CD4-positive, alpha-beta memory T cell (primary cell): ENCODE results near the gene SMIM8. TPM values are rescaled to one million over a fixed set of nuclear protein-coding genes. Genes with fewer than 3 reads are reported as not detected.

ENCODE experiments used
- CTCF ChIA-PET: fragments of 350-600 bp; sonication (Branson Sonifier 250); formaldehyde crosslinking; loops from one replicate; lab custom pipeline; 2021; ENCODE audit warnings: inconsistent platforms; ENCODE audit not compliant: partially characterized antibody; lab: Charles Lee
- POLR2A ChIA-PET: fragments of 350-600 bp; sonication (Branson Sonifier 250); formaldehyde crosslinking; loops from one replicate; lab custom pipeline; 2021; ENCODE audit not compliant: partially characterized antibody; lab: Charles Lee
- DNase-seq, 5 donors: peaks; one replicate each; pipeline versions ENCODE4 v3.0.0 to v3.0.0-alpha.2; 2020 to 2022; ENCODE audit warnings: mixed read lengths in 1 of 5
- H3K27ac ChIP-seq: one replicate; pipeline ENCODE4 v1.7.0; 2013; ENCODE audit warnings: low read depth, low read length
- H3K27me3 ChIP-seq: 2 replicates; pipeline ENCODE4 v1.7.0; 2013; ENCODE audit warnings: mild to moderate bottlenecking, low read length, moderate library complexity; ENCODE audit not compliant: insufficient read depth
- H3K36me3 ChIP-seq: 2 replicates; pipeline ENCODE4 v1.7.0; 2013; ENCODE audit warnings: mild to moderate bottlenecking, low read length, moderate library complexity; ENCODE audit not compliant: insufficient read depth
- H3K4me1 ChIP-seq: 2 replicates; pipeline ENCODE4 v1.7.0; 2013; ENCODE audit warnings: mild to moderate bottlenecking, low read length, moderate library complexity; ENCODE audit not compliant: insufficient read depth
- H3K4me3 ChIP-seq, 2 donors: one replicate each; pipeline ENCODE4 v1.7.0; 2013; ENCODE audit warnings: low read length in 2 of 2, mild to moderate bottlenecking in 1 of 2
- H3K9me3 ChIP-seq, 2 donors: one replicate each; pipeline ENCODE4 v1.7.0; 2013; ENCODE audit warnings: low read length in 2 of 2, control low read depth in 1 of 2; ENCODE audit not compliant: control insufficient read depth in 1 of 2
- H3K27ac Mint-ChIP-seq, 7 donors: one replicate each; pipeline ENCODE4 v1.8.0; 2020 to 2021; ENCODE audit warnings: mixed read lengths in 7 of 7, mild to moderate bottlenecking in 6 of 7, inconsistent platforms in 3 of 7, moderate library complexity in 3 of 7
- H3K27me3 Mint-ChIP-seq, 2 donors: one replicate each; pipeline ENCODE4 v1.8.0; 2020 to 2021; ENCODE audit warnings: mixed read lengths in 2 of 2
- H3K36me3 Mint-ChIP-seq, 2 donors: one replicate each; pipeline ENCODE4 v1.8.0; 2020 to 2021; ENCODE audit warnings: mixed read lengths in 2 of 2, inconsistent platforms in 1 of 2, mild to moderate bottlenecking in 1 of 2
- H3K4me1 Mint-ChIP-seq, 4 donors: one replicate each; pipeline ENCODE4 v1.8.0; 2020 to 2021; ENCODE audit warnings: mixed read lengths in 4 of 4, mild to moderate bottlenecking in 1 of 4
- H3K4me3 Mint-ChIP-seq, 8 donors: one replicate each; pipeline ENCODE4 v1.8.0; 2020 to 2021; ENCODE audit warnings: mixed read lengths in 8 of 8, mild to moderate bottlenecking in 7 of 8, moderate library complexity in 6 of 8, inconsistent platforms in 3 of 8
- H3K9me3 Mint-ChIP-seq, 8 donors: one replicate each; pipeline ENCODE4 v1.8.0; 2020 to 2021; ENCODE audit warnings: mixed read lengths in 8 of 8, mild to moderate bottlenecking in 5 of 8, inconsistent platforms in 3 of 8, moderate library complexity in 1 of 8
- intact Hi-C: fragments of 100-400 bp; cut with micrococcal nuclease; formaldehyde crosslinking; loops from one replicate; pipeline ENCODE4 v1.15.1; 2023
- polyA plus RNA-seq, 2 donors: library from polyadenylated mRNA; unstranded; fragments of 300-500 nt; fragmentation: Illumina TruSeq; gene quantifications; one replicate each; pipeline ENCODE4 v1.2.3, GENCODE V29; 2021
- total RNA-seq, 2 experiments: library from RNA; stranded (reverse); gene quantifications; one replicate each; pipeline ENCODE4 v1.2.3, GENCODE V29; 2021

Gene SMIM8
- total and polyA plus RNA-seq, 4 experiments from 2014 or later, result 11.1 to 19.4 (median 13.8) TPM

DNA sequence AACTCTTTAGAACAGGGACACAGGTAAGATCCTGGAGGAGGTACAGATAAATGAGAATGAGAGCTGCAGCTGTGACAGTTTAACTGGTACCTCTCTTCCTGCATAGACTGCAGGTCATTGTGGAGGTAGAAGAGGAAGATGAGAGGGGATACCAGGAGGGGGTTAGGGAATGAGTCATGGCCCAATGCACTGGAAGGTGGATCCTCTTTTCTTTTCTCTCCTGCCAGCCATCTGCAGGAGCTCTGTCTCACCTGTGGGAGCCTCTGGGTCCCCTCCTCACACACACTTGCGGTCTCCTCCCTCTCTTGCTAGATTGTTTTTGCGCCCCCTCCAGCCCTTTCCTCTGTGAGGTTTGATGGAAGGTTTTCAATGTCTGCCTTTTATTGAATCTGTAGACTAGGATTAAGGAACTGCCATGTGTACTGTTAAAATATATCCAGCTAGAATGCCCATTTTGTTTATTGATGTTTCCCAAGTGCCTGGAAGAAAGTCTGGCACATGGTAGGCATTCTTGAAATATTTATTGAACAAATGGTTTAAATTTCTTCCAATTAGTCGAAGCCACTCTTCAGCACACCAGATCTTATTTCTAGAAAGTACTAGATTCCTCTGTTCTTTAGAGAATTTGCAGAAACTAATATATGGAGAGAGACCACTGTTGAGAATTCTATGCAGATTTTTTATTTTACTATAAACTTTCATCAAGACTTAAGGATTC, 35.2 kb downstream of the SMIM8 start:
- no peaks in the 10 kb centered on the region for H3K27me3 Mint-ChIP-seq
- ChIA-PET POLR2A (no interaction called here), CTCF (interaction anchor here (1.1 kb wide), 1 partner anchor 35 kb away, joined by 3 read pairs; no protein-coding TSS in a partner anchor)
- no peaks in the 10 kb centered on the region for H3K9me3 ChIP-seq
- H3K4me1 ChIP-seq, result no peaks in the 10 kb centered on the region
- no peak overlapping the region for H3K4me3 ChIP-seq
- H3K27ac Mint-ChIP-seq, result no peak overlapping the region
- no peak overlapping the region for H3K4me3 Mint-ChIP-seq
- intact Hi-C loops, result no loop called here
- no peaks in the 10 kb centered on the region for H3K4me1 Mint-ChIP-seq
- H3K36me3 ChIP-seq, result no peaks in the 10 kb centered on the region
- peaks cover 0 to 3% (median 0%) of the 10 kb centered on the region in 8 donors for H3K9me3 Mint-ChIP-seq
- peaks cover 9 to 21% of the 10 kb centered on the region in 2 donors for H3K36me3 Mint-ChIP-seq
- no peak overlapping the region for H3K27ac ChIP-seq
- H3K27me3 ChIP-seq, result no peaks in the 10 kb centered on the region
- no peak for DNase-seq

DNA sequence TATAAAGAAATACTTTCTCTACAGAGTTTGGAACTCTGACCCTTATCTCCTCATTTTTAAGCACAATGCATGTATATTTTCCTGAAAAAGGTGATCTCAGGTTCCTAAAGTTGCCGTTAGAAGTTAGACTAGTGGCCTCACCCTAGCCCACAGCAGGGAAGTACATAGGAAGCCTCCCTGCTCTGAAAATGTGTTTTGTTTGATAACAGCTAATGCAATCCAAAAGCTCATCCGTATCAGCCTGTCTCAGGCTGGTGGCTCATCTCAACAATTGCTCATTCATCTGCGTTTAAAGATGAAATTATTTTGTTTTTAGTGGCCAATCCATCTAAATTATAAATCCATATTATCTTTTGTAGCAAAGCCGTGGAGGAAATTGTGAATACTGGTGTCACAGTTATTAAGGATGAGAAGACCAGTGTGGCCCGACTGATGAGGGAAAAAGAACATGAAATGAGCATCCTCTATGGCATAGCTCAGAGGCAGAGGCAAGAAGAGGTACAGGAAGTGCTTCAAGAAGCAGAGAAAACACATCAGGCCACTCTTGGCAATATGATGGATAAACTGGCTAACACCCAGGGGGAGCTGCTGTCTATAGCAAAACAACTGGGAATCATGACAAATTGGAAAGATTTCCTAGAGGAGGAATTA, 42.3 kb downstream of the SMIM8 start:
- no peak overlapping the region for H3K4me3 ChIP-seq
- intact Hi-C loops, result no loop called here
- no peak overlapping the region for H3K27ac Mint-ChIP-seq
- no peaks in the 10 kb centered on the region for H3K4me1 ChIP-seq
- peaks cover under 1 to 14% (median 9%) of the 10 kb centered on the region in 8 donors for H3K9me3 Mint-ChIP-seq
- no peak overlapping the region for H3K27ac ChIP-seq
- H3K36me3 ChIP-seq, result no peaks in the 10 kb centered on the region
- peaks cover 8 to 28% of the 10 kb centered on the region in 2 donors for H3K36me3 Mint-ChIP-seq
- H3K27me3 ChIP-seq, result no peaks in the 10 kb centered on the region
- H3K9me3 ChIP-seq, result no peaks in the 10 kb centered on the region
- no peak overlapping the region for H3K4me3 Mint-ChIP-seq
- no peaks in the 10 kb centered on the region for H3K4me1 Mint-ChIP-seq
- ChIA-PET CTCF (interaction anchor here (1.0 to 1.8 kb wide), 3 partner anchors 12 to 29 kb away, joined by 3 to 5 read pairs (median 4); no protein-coding TSS in a partner anchor), POLR2A (no interaction called here)
- no peaks in the 10 kb centered on the region for H3K27me3 Mint-ChIP-seq
- DNase-seq, result no peak

DNA sequence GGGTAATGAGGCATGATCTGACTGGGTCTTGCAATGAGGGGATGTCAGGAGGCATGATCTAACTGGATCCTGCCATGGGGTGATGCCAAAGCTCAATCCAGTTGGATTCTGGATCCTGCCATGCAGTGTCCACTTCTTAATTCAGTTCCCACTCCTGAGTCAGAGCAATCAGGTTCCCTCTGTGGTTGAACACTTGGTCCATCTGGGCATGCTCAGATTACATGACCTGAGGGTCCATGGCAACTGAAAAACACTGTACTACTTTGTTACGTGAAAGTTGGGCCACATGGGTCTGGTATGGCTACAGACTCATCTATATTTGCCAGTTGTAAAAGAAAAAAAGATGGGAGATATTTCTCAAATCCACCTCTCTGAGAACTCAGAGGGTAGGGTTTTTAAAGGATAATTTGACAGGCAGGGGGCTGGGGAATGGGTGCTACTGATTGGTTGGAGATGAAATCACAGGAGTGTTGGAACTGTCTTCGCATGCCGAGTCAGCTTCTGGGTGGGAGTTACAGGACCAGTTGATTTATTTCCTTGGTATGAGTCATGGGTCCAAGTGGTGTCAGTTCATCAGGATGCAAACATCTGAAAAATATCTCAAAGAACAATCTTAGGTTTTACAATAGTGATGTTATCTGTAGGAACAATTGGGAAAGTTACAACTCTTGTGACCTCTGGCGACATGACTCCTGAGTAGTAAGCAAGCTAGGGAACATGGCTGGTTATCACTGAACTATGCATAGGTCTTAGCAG, 43.9 kb downstream of the SMIM8 start:
- Mint-ChIP-seq H3K4me3 (no peak overlapping the region), H3K36me3 (peaks cover 8 to 25% of the 10 kb centered on the region in 2 donors), H3K4me1 (no peaks in the 10 kb centered on the region), H3K27ac (peak overlapping the region in 1 of 7 donors; percentile 21), H3K9me3 (peaks cover 2 to 14% (median 9%) of the 10 kb centered on the region in 8 donors), H3K27me3 (no peaks in the 10 kb centered on the region)
- H3K36me3 ChIP-seq, result no peaks in the 10 kb centered on the region
- ChIA-PET CTCF (no interaction called here), POLR2A (no interaction called here)
- DNase-seq, result no peak
- no peaks in the 10 kb centered on the region for H3K4me1 ChIP-seq
- H3K4me3 ChIP-seq, result no peak overlapping the region
- no peaks in the 10 kb centered on the region for H3K27me3 ChIP-seq
- no peak overlapping the region for H3K27ac ChIP-seq
- intact Hi-C loops, result no loop called here
- no peaks in the 10 kb centered on the region for H3K9me3 ChIP-seq

DNA sequence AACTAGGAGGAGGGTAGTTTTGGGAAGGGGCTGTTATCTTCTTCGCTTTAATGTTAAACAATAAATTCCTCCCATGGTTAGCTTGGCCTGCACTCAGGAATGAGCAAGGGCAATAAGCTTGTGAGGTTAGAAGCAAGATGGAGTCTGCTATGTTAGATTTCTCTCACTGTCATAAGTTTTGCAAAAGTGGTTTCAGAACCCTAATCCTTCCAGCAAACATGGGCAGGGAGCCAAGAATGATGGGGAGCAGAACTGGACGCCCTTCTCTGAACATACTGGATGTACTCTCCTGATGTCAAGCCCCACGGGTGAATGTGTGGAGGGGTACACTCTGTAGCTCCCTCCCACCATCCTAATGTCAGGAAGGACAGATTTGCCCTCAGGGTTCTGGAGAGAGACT, 44.5 kb downstream of the SMIM8 start:
- H3K36me3 Mint-ChIP-seq, result peaks cover 5 to 22% of the 10 kb centered on the region in 2 donors
- Histone ChIP-seq H3K27me3 (no peaks in the 10 kb centered on the region), H3K36me3 (no peaks in the 10 kb centered on the region), H3K4me1 (no peaks in the 10 kb centered on the region), H3K27ac (no peak overlapping the region), H3K9me3 (no peaks in the 10 kb centered on the region), H3K4me3 (no peak overlapping the region)
- no peak overlapping the region for H3K27ac Mint-ChIP-seq
- no peak overlapping the region for H3K4me3 Mint-ChIP-seq
- ChIA-PET CTCF (no interaction called here), POLR2A (no interaction called here)
- no peak for DNase-seq
- intact Hi-C loops, result no loop called here
- H3K27me3 Mint-ChIP-seq, result no peaks in the 10 kb centered on the region
- no peaks in the 10 kb centered on the region for H3K4me1 Mint-ChIP-seq
- H3K9me3 Mint-ChIP-seq, result peaks cover 2 to 14% (median 9%) of the 10 kb centered on the region in 8 donors

DNA sequence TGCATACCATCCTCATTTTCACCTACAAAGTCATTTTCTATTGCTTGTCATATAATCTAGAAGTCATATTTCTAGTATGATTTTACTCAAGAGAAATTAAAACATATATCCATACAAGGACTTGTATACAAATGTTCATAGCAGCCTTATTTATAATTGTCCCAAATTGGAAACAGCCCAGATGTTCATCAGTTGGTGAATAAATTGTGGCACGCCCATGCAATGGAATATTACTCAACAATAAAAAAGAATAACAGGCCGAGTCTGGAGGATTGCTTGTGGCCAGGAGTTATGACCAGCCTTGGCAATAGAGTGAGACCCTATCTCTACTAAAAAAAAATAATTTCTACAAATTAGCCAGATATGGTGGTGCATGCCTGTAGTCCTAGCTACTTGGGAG, 51.0 kb downstream of the SMIM8 start:
- POLR2A ChIA-PET, result no interaction called here

DNA sequence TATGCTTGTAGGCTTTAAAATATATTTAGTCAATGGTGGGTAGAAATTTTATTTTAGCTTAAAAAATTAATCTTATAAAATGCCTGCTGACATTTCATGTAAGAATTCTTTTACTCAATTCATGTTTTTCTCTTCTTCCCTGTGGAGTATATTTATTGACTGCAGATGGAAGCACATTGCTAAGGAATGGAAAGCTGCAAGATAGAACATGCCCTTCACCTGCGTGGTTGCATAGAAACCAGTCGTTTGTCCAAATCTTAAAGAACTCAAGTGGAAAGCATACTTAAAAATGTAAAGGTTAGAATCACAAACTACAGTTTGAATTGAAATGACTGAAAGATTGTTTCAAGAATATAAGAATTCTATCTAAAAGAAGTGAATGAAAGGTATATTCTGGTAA, 52.9 kb downstream of the SMIM8 start:
- DNase-seq, result no peak
- Mint-ChIP-seq H3K27ac (no peak overlapping the region), H3K4me3 (no peak overlapping the region), H3K4me1 (no peaks in the 10 kb centered on the region), H3K36me3 (peaks cover 0 to 7% of the 10 kb centered on the region in 2 donors), H3K27me3 (no peaks in the 10 kb centered on the region), H3K9me3 (peaks cover 0 to 2% (median 0%) of the 10 kb centered on the region in 8 donors)
- H3K4me1 ChIP-seq, result no peaks in the 10 kb centered on the region
- intact Hi-C loops, result no loop called here
- H3K36me3 ChIP-seq, result no peaks in the 10 kb centered on the region
- H3K27me3 ChIP-seq, result no peaks in the 10 kb centered on the region
- ChIA-PET POLR2A (no interaction called here), CTCF (no interaction called here)
- H3K9me3 ChIP-seq, result no peaks in the 10 kb centered on the region
- no peak overlapping the region for H3K4me3 ChIP-seq
- no peak overlapping the region for H3K27ac ChIP-seq

More for the DNA sequence above, 51.0 kb downstream of the SMIM8 start:
- CTCF ChIA-PET, result no interaction called here
- Mint-ChIP-seq H3K27ac (no peak overlapping the region), H3K4me1 (no peaks in the 10 kb centered on the region), H3K9me3 (peaks cover 0 to 6% (median under 1%) of the 10 kb centered on the region in 8 donors), H3K36me3 (peaks cover 0 to 13% of the 10 kb centered on the region in 2 donors), H3K4me3 (no peak overlapping the region), H3K27me3 (no peaks in the 10 kb centered on the region)
- DNase-seq, result no peak
- intact Hi-C loops, result no loop called here
- H3K9me3 ChIP-seq, result no peaks in the 10 kb centered on the region
- H3K36me3 ChIP-seq, result no peaks in the 10 kb centered on the region
- H3K4me1 ChIP-seq, result no peaks in the 10 kb centered on the region
- no peaks in the 10 kb centered on the region for H3K27me3 ChIP-seq
- no peak overlapping the region for H3K27ac ChIP-seq
- H3K4me3 ChIP-seq, result no peak overlapping the region

DNA sequence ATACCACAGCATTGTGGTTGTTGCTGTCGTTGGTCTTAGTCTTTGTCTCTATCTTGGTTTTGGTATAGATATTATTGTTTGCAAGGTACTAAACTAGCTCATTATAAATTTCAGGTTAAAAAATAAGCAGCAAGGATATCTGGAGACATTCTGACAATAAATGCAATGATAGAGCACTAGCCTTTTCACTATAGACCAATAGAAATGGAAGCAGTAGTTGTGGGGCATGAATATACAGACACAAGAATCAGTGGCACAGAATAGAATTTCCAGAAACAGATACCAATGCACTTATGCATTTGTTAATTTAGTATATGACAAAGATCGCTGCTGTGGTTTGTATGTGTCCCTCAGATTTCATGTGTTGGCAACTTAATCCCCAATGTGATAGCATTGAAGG, 54.3 kb downstream of the SMIM8 start:
- Histone ChIP-seq H3K27me3 (no peaks in the 10 kb centered on the region), H3K4me1 (no peaks in the 10 kb centered on the region), H3K4me3 (no peak overlapping the region), H3K27ac (no peak overlapping the region), H3K9me3 (no peaks in the 10 kb centered on the region), H3K36me3 (no peaks in the 10 kb centered on the region)
- intact Hi-C loops, result no loop called here
- Mint-ChIP-seq H3K4me1 (no peaks in the 10 kb centered on the region), H3K4me3 (no peak overlapping the region), H3K36me3 (peaks cover 0 to 7% of the 10 kb centered on the region in 2 donors), H3K27ac (no peak overlapping the region), H3K9me3 (peaks cover 0 to 2% (median 0%) of the 10 kb centered on the region in 8 donors), H3K27me3 (no peaks in the 10 kb centered on the region)
- POLR2A ChIA-PET, result no interaction called here
- CTCF ChIA-PET, result interaction anchor here (0.7 kb wide), 1 partner anchor 12 kb away, joined by 4 read pairs; no protein-coding TSS in a partner anchor
- DNase-seq, result no peak
